ENCODE results near the gene KRTAP4-2.
A peak's percentile ranks its signal among the peaks of the same experiment; 100 is the strongest.
"Not testable (repeated sequence)": the region's sequence is repeated elsewhere in the genome, so short reads cannot be mapped to it uniquely, and the experiment has no call there.

KRTAP4-2 gene

DNA sequence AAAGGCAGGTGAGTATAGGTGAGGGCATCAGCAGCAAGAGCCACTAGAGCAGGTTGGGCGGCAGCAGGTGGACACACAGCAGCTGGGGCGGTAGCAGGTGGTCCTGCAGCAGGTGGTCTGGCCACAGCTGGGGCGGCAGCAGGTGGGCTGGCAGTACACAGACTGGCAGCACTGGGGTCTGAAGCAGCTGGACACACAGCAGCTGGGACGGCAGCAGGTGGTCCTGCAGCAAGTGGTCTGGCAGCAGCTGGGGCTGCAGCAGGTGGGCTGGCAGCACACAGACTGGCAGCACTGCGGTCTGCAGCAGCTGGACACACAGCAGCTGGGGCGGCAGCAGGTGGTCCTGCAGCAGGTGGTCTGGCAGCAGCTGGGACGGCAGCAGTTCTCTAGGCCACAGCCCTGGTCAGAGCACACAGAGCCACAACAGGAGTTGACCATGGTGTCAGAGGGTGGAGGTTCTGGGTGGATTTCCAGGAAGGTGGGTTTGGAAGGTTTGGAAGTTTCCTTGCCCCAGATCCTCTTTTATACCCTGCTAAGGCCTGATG is at the start of gene KRTAP4-2:
Gene KRTAP4-2, minus strand, starts transcription at position 495 of the 545 bp plus-strand sequence. Its CDS starts 57 bp downstream, at position 438.
- TF ChIP-seq, protein P1, sequence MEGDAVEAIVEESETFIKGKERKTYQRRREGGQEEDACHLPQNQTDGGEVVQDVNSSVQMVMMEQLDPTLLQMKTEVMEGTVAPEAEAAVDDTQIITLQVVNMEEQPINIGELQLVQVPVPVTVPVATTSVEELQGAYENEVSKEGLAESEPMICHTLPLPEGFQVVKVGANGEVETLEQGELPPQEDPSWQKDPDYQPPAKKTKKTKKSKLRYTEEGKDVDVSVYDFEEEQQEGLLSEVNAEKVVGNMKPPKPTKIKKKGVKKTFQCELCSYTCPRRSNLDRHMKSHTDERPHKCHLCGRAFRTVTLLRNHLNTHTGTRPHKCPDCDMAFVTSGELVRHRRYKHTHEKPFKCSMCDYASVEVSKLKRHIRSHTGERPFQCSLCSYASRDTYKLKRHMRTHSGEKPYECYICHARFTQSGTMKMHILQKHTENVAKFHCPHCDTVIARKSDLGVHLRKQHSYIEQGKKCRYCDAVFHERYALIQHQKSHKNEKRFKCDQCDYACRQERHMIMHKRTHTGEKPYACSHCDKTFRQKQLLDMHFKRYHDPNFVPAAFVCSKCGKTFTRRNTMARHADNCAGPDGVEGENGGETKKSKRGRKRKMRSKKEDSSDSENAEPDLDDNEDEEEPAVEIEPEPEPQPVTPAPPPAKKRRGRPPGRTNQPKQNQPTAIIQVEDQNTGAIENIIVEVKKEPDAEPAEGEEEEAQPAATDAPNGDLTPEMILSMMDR (IDR thresholded peaks at IDR 0.05): no peak
- H3K27me3 Mint-ChIP-seq (ENCODE audit: low read depth, poor library complexity): peaks cover 4% of the 10 kb centered on the region

DNA sequence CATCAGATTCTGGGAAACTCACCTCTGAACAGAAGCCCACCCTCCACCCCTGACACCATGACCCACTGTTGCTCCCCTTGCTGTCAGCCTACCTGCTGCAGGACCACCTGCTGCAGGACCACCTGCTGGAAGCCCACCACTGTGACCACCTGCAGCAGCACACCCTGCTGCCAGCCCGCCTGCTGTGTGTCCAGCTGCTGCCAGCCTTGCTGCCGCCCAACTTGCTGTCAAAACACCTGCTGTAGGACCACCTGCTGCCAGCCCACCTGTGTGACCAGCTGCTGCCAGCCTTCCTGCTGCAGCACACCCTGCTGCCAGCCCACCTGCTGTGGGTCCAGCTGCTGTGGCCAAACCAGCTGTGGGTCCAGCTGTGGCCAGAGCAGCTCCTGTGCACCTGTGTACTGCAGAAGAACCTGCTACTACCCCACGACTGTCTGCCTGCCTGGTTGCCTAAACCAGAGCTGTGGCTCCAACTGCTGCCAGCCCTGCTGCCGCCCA is 48.6 kb upstream of the KRTAP4-2 start, which contains the start of gene KRTAP9-2:
Gene KRTAP9-2, plus strand, starts transcription at position 51 of the 498 bp plus-strand sequence. Its CDS starts 7 bp downstream, at position 58.
- H3K27me3 Mint-ChIP-seq (ENCODE audit: low read depth, poor library complexity): peaks cover 24% of the 10 kb centered on the region
- not testable (repeated sequence) for H3K36me3 Mint-ChIP-seq (ENCODE audit: low read depth); DNase-seq; H3K4me3 Mint-ChIP-seq; H3K4me1 Mint-ChIP-seq; H3K9me3 Mint-ChIP-seq; H3K27ac Mint-ChIP-seq

More for the DNA sequence above, at the start of gene KRTAP4-2:
- DNase-seq: no peak
- no peaks in the 10 kb centered on the region for H3K4me1 Mint-ChIP-seq
- H3K36me3 Mint-ChIP-seq (ENCODE audit: low read depth): no peaks in the 10 kb centered on the region
- H3K4me3 Mint-ChIP-seq: no peak within 1 kb of the TSS
- H3K27ac Mint-ChIP-seq: no peak within 1 kb of the TSS
- H3K9me3 Mint-ChIP-seq: no peaks in the 10 kb centered on the region

DNA sequence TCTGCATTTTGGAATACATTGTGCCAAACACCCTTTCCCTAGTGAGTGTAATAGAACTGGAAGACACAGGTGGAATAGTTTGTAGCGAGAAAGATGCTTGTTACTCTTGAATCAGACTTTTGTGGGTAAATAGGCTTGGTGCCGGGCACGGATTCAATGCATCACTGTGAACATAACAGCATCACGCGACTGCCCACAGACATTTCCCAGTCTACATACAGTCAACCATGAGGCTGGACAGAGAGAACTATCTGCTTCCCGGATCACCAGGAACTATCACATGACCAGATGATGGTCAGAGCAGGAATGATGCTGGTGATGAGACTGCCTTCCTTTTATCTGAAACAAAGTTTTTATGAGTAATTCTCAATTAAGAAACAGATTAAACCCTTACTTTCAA is 48.0 kb upstream of the KRTAP4-2 start:
- Mint-ChIP-seq H3K27ac (no peak overlapping the region), H3K4me1 (no peaks in the 10 kb centered on the region), H3K36me3 (ENCODE audit: low read depth) (no peaks in the 10 kb centered on the region), H3K4me3 (no peak overlapping the region), H3K27me3 (ENCODE audit: low read depth, poor library complexity) (peaks cover 24% of the 10 kb centered on the region), H3K9me3 (peaks cover 2% of the 10 kb centered on the region)
- no peak for DNase-seq
- TF ChIP-seq, protein P1 (IDR thresholded peaks at IDR 0.05): no peak

DNA sequence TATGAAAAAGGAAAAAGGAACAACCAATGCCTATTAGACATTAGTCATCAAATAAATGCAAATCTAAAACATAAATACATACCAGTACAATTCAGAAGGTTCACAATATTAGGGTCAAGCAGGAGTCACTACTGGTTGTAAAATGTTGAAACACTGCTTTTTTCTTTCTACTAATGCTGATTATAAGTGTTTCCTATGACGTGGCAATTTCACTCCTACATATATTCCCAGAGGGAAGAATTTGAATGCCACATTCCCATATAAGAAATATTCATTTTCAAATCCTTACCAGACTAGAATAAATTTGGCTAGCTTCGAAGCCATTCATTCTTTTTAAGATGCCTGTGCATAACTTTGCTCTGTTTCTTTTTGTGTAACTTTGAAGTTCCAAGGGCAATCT is 45.8 kb upstream of the KRTAP4-2 start:
- Mint-ChIP-seq H3K4me1 (no peaks in the 10 kb centered on the region), H3K4me3 (no peak overlapping the region), H3K27ac (no peak overlapping the region), H3K27me3 (ENCODE audit: low read depth, poor library complexity) (peaks cover 10% of the 10 kb centered on the region), H3K36me3 (ENCODE audit: low read depth) (no peaks in the 10 kb centered on the region), H3K9me3 (peaks cover 20% of the 10 kb centered on the region)
- TF ChIP-seq, protein P1 (IDR thresholded peaks at IDR 0.05): no peak
- no peak for DNase-seq

DNA sequence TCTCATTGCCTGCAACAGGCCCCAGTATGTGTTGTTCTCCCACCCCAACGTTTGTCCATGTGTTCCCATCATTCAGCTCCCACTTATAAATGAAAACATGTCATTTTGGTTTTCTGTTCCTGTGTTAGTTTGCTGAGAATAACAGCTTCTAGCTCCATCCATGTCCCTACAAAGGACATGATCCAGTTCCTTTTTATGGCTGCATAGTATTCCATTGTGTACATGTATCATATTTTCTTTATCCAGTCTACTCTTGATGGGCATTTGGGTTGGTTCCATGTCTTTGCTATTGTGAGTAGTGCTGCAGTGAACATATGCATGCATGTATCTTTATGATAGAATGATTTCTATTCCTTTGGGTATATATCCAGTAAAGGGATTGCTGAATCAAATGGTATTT is 37.7 kb upstream of the KRTAP4-2 start:
- Mint-ChIP-seq H3K9me3 (peaks cover 14% of the 10 kb centered on the region), H3K36me3 (ENCODE audit: low read depth) (no peaks in the 10 kb centered on the region), H3K27me3 (ENCODE audit: low read depth, poor library complexity) (peaks cover 5% of the 10 kb centered on the region), H3K27ac (no peak overlapping the region), H3K4me1 (no peaks in the 10 kb centered on the region), H3K4me3 (no peak overlapping the region)
- TF ChIP-seq, protein P1 (IDR thresholded peaks at IDR 0.05): no peak
- DNase-seq: no peak

DNA sequence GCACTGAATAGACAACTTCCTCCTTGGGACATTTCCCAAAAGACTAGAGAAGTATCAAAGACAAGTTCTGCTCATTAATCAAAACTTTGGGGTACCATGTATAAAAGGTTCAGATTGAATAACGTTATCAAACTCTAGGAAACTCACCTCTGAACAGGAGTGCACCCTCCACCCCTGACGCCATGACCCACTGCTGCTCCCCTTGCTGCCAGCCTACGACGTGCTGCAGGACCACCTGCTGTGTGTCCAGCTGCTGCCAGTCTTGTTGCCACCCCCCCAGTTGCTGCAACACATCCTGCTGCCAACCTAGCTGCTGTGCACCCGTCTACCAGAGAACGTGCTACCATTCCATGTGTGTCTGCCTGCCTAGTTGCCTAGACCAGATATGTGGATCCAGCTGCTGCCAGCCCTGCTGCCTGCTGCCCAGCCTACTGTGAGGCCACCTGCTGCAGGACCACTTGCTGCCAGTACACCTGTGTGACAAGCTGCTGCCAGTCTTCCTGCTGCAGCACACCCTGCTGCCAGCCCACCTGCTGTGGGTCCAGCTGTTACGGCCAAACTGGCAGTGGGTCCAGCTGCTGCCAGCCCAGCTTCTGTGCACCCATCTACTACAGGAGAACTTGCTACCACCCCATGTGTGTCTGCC is 34.6 kb upstream of the KRTAP4-2 start:
- Mint-ChIP-seq H3K27me3 (ENCODE audit: low read depth, poor library complexity) (peaks cover 5% of the 10 kb centered on the region), H3K4me1 (no peaks in the 10 kb centered on the region), H3K36me3 (ENCODE audit: low read depth) (no peaks in the 10 kb centered on the region), H3K27ac (peak overlapping the region; percentile 19), H3K4me3 (no peak overlapping the region), H3K9me3 (peaks cover 15% of the 10 kb centered on the region)
- DNase-seq: no peak
- TF ChIP-seq, protein P1 (IDR thresholded peaks at IDR 0.05): no peak

Measured in nephron progenitor cell (in vitro differentiated cells).